Measurements from ENCODE around the gene ME1. TPM values are rescaled to one million over a fixed set of nuclear protein-coding genes. Genes with fewer than 3 reads are reported as not detected.
A peak's percentile ranks its signal among the peaks of the same experiment; 100 is the strongest.

Gene ME1
- total RNA-seq, 1 experiment from 2014 or later: 40.5 TPM

GRCh38 chr6:83221889-83222479, 208.9 kb downstream of the ME1 start:
- DNase-seq (ENCODE audit: low read depth, low spot score): peak; percentile 18
- CTCF ChIA-PET: interaction anchor here (0.8 to 4.4 kb wide), 8 partner anchors 11 to 314 kb away, joined by 3 to 55 read pairs (median 4); partner anchors contain the start of genes DOP1A, PRSS35 and UBE3D

More at GRCh38 chr6:83221889-83222479, 208.9 kb downstream of the ME1 start:
- no peaks in the 10 kb centered on the region for H4K20me1 ChIP-seq (ENCODE audit: insufficient read depth)
- H3K9me3 ChIP-seq (ENCODE audit: control insufficient read depth in 1 of 2, insufficient read depth in 1 of 2, low read depth in 1 of 2, low read length in 2 of 2): no peaks in the 10 kb centered on the region
- no peak overlapping the region for H3K4me2 ChIP-seq (ENCODE audit: low read length)
- H3K36me3 ChIP-seq (ENCODE audit: control insufficient read depth in 1 of 2, insufficient read depth in 2 of 2, low read length in 2 of 2): no peaks in the 10 kb centered on the region; a peak in 1 of 4 replicates
- intact Hi-C loops (cut with micrococcal nuclease): loop anchor here (1.0 to 5.0 kb wide), 2 partner anchors 195 to 293 kb away; no protein-coding TSS in a partner anchor
- TF ChIP-seq ZFX (IDR thresholded peaks at IDR 0.05): no peak
- peak; percentile 76 for TF ChIP-seq RAD21 (IDR thresholded peaks at IDR 0.05; ENCODE audit: low read depth)
- no peak for TF ChIP-seq SIN3A (IDR thresholded peaks at IDR 0.05; ENCODE audit: low read depth)
- TF ChIP-seq ZBTB33 (IDR thresholded peaks at IDR 0.05; ENCODE audit: extremely low read depth, insufficient replicate concordance, low read length): no peak
- no peak for TF ChIP-seq MAX (IDR thresholded peaks at IDR 0.05)
- no peak for TF ChIP-seq POLR2AphosphoS5 (IDR thresholded peaks at IDR 0.05; ENCODE audit: low read depth, low read length)
- peak; percentile 30 to 67 (median 51); a peak in 5 of 6 replicates for TF ChIP-seq CTCF (IDR thresholded peaks at IDR 0.05 in 2 of 3, conservative IDR thresholded peaks at IDR 0.05 in 1 of 3; ENCODE audit: borderline replicate concordance in 1 of 3, insufficient read depth in 1 of 3, low read depth in 2 of 3, low read length in 2 of 3)
- no peak for TF ChIP-seq CBX3 (IDR thresholded peaks at IDR 0.05; ENCODE audit: low read depth)
- TF ChIP-seq REST (IDR thresholded peaks at IDR 0.05; ENCODE audit: low read depth): no peak
- TF ChIP-seq ZNF274 (IDR thresholded peaks at IDR 0.05; ENCODE audit: low read depth, low read length): no peak
- ChIA-PET RAD21 (ENCODE audit: low non-redundant PET in 1 of 2, low total read pairs in 2 of 2, uncharacterized antibody in 2 of 2, unreplicated experiment in 2 of 2) (interaction anchor here in 1 of 2 experiments (0.6 kb wide), 1 partner anchor 290 kb away, joined by 3 read pairs; the partner anchor contains the start of gene PRSS35), POLR2A (no interaction called here)
- no peaks in the 10 kb centered on the region for H3K27me3 ChIP-seq (ENCODE audit: insufficient read depth, low read length)
- ATAC-seq: no peak
- no peak overlapping the region for H3K9ac ChIP-seq (ENCODE audit: low read length)
- H3K4me3 ChIP-seq (replicated peaks in 1 of 2; ENCODE audit: low read depth in 1 of 2, low read length in 2 of 2): no peak overlapping the region
- H3K79me2 ChIP-seq (ENCODE audit: insufficient read depth, low read length): no peaks in the 10 kb centered on the region
- no peak overlapping the region for H3K27ac ChIP-seq (ENCODE audit: low read depth, low read length)
- H3K9me2 ChIP-seq (ENCODE audit: insufficient read depth): no peaks in the 10 kb centered on the region
- H2AFZ ChIP-seq (ENCODE audit: low read depth, low read length, poor library complexity, severe bottlenecking): no peak overlapping the region
- peaks cover 0 to 6% of the 10 kb centered on the region in 2 experiments; a peak in 1 of 4 replicates for H3K4me1 ChIP-seq (ENCODE audit: control insufficient read depth in 1 of 2, insufficient read depth in 2 of 2, low read length in 2 of 2)
- no TSS peak for BruUV-seq (replicated peaks)
